Head of caudate nucleus (tissue), 42 donors: ENCODE results near the gene DNHD1.
A peak's percentile ranks its signal among the peaks of the same experiment; 100 is the strongest.

Source experiments
- DNase-seq, 42 donors: peaks; one replicate each; pipeline versions ENCODE4 v3.0.0 to v3.0.0-alpha.2; 2020 to 2021; ENCODE audit warnings: mixed read lengths in 7 of 42
- intact Hi-C: fragments of 100-400 bp; cut with DNase I; formaldehyde crosslinking; loops from one replicate; pipeline ENCODE4 v1.15.0; 2022

The DNHD1 gene, protein sequence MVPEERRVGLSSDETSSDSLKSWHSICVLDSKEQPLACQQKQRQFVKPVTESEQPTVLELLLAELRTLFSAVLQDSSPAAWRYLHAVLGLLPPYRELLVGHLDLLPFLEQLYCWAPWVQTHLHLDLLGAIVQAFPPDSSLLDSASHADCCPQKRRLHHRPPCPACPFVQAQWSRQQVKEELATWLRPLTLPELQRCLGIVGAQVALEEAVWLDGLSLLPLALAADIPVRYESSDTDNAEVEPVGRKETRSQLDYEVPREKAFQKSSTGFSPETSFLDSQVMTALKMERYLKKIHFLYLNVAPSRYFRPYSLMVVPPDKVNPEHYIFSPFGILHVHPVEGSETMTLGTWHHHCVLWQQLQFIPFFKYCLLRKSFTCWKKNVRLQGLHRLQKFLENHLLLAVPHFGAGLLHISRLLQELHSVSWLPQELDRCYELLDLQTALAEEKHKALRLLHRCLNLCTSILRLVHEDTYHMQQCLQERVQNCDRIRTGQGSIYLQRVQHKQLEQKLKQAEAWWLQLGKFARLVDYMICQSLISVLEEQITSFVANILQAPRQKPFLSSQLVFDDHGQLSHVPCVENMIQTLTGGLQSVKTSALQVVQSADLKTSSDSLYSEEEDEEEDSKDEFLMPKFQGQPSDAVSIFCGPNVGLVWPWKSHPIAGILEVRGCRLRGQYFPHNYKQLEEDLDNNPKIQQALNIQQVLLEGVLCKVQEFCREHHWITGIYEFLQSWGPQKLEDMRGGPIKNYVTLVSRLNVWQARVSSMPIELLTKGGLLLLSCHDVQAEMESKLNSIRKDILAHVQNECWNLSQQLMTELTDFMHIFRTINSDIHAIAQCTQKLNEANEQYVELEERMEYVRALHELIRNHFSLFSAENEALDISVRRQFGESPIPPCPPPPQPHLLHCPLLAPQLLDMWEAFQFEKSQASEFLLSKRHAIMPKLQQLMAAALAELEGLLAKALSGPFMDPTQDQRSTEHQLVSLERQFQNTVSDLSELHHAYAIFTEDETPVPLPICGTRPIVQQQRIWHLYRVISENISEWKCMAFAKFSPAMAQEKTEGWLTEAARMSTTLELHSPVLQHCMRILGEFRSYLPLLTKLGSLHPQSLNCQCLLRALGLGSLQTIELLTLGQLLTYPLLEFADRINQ (N-terminal part only)

DNA sequence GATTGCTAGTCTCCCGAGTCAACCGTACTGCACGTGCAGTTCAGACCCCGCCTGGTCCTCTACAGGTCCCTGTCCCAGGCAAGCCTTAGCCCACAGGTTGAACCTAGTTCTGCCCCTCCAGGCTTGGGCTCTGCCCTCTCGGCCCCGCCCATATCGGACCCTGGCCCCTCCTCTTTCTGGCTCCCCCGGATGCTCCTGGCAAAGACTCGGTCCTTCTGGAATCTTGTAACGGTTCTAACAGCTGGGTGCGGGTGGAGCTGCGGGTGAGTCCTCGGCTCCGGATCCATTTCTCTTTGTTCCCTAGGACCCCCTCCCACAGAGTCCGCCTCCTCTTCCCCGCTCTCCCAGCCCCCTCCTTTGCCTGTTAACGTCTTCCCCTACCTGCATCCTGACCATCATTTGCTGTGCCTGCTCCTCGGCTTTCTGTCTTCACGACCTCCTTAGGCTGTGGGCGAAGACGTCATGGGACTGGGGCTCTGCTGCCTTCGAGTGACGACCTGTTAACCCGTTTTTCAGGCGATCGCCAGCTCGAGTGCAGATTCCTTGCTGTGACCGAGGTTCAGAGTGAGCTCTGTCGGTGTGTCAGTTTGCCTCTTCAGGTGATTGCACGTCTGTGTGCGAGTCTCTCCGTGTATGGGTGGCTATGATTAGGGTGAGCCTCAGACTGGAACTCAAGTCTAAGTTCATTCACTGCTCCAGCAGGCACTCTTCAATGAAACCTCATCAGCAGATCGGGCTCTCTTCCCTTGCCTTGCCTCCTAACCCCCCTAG is at the start of gene DNHD1:
Gene DNHD1 (plus strand): TSS at position 212 of the 771 bp plus-strand sequence. CDS start 936 bp downstream, outside the sequence.
- intact Hi-C loops: no loop called here
- peak in 22 of 42 donors; percentile 18 to 54 (median 36) for DNase-seq

- intact Hi-C loops: no loop called here
- DNase-seq: no peak
These were observed 48.5 kb upstream of the DNHD1 start for GRCh38 chr11:6448574-6448973.

- intact Hi-C loops: no loop called here
- no peak for DNase-seq
These were observed 44.9 kb upstream of the DNHD1 start for GRCh38 chr11:6452219-6452618.

DNA sequence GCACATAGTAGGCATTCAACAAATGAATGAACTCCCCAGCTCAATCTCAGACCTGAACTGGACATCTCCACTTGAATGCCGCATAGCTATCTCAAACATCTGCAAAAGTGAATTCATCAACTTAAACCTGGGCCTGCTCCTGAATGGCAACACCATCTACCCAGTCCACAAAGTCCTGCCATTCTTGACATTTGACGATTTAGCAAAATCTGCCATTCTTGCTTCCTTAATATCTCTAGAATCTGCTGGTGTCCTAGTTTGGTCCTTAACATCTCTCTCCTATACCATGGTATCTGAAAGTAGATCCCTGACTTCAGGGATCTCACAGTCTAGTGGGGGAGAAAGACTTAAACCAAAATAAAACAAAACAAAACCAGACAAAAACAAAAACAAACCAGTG is 43.9 kb upstream of the DNHD1 start:
- intact Hi-C loops: no loop called here
- DNase-seq: no peak

DNA sequence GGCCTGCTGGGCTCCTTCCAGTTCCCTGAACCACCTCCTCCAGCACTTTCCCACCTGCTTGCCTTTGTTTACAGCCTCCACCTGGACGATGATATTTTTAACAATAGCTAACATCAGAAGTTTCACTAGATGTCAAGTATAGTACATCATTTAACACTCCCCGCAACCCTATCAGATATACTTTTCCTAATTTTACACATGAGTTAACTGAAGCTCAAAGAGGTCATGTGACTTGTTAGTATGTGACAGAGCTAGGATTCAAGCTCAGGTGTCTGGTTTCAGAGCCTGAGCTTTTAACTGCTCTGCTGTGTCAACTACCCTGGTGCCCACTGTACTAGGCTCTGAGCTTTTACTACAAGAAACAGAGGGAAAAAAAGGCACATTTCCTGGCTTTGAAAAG is 42.0 kb upstream of the DNHD1 start:
- intact Hi-C loops: no loop called here
- no peak for DNase-seq

DNA sequence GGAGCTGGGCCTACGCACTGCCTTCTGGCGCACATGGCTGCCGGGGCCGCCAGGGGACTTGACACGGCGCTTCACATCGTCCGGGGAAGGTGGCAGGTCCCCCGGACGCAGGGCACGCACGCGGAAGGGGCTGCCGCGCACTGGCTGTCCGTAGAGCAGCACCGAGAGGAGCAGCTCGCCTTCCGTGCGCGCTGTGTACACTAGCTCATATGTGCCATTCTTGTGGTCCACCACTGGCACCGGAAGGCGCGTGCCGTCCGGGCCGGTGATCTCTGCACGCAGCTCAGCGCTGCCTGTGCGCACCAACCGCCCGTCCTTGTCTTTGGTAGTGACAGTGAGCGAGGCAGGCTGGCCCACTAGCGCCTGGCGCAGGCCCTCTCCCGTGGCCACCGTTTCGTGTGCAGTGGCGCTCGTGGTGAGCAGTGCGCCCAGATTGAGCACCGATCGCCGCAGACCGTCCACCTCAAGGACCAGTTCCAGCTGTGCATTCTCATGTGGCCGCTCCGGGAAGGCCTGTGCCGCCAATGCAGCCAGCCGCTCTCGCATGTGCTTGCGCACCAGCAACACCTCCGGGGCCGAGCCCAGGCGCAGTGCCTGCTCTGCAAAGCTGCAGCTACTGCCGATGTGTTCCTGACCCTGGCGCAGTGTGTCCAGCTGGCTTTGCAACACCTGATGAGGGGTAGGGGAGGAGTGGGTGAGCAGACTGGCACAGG is 40.6 kb upstream of the DNHD1 start:
- intact Hi-C loops: no loop called here
- no peak for DNase-seq

DNA sequence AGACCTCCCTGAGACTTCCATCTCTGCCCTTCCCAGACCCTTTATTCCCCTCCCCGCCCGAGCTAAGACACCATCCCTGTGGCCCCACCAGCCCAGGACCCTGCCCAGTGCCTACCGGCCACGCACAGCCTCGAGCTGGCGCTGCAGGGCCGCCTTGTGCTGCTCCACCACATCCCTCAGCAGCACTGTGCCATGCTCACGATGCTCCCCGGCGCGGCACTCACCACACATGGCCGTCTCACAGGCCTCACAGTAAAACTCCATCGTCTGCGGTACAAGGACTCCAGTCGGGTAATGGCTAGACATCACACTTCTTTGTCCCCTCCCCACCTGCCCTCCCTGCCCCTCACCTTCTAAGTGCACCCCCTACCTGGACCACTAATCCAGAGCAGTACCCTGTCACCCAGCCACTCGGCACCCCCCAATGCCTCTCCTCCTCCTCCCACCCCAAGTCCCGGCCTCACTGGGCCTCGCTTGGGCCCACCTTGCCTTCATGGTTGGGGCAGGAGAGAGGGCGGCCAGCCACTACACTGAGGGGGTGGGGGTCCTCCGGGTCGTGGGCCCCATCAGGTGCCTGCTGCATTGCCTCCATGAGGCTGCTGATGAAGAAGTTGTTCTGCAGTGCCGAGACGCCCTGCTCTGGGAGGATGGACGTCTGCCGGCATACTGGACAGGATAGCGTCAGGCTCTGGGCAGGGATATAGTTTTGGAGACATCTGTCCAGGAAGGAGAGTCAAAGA is 39.3 kb upstream of the DNHD1 start:
- intact Hi-C loops: no loop called here
- no peak for DNase-seq

DNA sequence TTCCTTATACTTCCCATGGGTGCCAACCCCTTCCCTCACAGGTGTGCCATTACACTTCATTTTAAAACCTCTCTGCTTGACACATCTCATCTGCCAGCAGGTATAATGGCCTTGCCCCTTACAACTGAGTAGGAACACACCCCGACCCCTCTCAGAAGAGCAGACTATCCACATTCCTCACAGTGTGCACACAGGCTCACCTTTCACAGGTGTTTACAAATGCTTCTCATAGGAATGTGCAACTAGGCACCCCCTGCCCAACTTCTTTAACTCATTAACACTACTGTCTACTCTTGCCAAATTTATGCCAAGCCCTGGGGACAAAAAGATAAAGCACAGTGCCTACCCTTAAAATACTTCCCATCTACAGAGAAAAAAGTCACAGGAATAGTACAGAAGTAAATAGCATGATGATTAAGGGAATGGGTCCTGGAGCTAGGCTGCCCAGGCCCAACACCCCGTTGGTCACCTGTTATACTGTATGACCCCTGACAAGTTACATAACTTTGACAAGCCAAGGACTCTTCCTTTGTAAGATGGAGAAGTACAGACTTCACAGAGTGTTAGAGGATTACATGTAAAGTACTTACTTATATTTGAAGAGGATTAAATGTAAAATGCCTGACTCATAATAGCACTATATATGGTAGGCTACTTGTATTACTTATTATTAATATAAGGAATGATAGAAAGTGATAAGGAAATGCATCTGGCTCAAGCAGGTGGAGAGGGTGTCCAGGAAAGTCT is 38.6 kb upstream of the DNHD1 start:
- DNase-seq: no peak
- intact Hi-C loops: no loop called here

GRCh38 chr11:6459099-6459450 is 38.0 kb upstream of the DNHD1 start:
- no peak for DNase-seq
- intact Hi-C loops: no loop called here

DNA sequence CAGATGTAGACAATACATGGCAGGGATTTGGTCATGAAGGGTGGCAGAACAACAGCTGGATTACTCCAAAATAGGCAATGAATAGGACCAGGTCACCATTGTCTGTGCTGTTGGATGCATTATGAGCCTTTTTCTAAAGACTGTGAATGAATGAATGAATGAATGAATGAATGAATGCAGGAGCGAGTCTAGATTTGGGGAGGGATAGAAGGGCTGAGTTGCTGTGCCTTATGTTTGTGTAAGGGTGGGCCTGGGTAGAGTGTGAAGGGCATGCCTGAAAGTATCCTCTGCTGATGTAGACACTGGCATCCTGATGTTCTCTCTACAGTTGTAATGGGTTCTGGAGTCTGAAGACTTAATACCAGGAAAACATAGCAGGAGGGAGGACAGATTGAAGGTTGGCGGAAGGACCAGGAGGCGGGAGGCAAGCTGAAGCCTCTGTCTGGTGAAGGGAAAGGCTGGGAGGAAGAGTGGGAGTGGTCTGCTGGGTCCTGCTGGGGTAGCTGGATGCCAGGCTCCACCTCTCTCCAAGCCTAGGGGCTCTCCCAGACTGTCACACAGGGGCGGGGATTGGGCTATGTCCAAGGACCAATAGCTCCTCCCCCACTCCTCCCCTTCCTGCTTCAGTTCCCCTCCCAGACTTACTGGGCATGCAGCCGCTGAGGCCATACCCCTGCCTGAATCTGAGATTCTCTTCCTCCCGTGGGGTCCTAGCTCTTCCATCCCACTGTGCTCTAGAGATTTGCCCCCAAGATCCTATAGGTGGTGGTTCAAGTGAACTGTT is 28.2 kb upstream of the DNHD1 start:
- DNase-seq: peak; percentile 66 to 94 (median 88)
- intact Hi-C loops: no loop called here

GRCh38 chr11:6469599-6469998 is 27.5 kb upstream of the DNHD1 start:
- intact Hi-C loops: no loop called here
- no peak for DNase-seq

- DNase-seq: no peak
- intact Hi-C loops: no loop called here
These were observed 24.1 kb upstream of the DNHD1 start for GRCh38 chr11:6472934-6473333.

DNA sequence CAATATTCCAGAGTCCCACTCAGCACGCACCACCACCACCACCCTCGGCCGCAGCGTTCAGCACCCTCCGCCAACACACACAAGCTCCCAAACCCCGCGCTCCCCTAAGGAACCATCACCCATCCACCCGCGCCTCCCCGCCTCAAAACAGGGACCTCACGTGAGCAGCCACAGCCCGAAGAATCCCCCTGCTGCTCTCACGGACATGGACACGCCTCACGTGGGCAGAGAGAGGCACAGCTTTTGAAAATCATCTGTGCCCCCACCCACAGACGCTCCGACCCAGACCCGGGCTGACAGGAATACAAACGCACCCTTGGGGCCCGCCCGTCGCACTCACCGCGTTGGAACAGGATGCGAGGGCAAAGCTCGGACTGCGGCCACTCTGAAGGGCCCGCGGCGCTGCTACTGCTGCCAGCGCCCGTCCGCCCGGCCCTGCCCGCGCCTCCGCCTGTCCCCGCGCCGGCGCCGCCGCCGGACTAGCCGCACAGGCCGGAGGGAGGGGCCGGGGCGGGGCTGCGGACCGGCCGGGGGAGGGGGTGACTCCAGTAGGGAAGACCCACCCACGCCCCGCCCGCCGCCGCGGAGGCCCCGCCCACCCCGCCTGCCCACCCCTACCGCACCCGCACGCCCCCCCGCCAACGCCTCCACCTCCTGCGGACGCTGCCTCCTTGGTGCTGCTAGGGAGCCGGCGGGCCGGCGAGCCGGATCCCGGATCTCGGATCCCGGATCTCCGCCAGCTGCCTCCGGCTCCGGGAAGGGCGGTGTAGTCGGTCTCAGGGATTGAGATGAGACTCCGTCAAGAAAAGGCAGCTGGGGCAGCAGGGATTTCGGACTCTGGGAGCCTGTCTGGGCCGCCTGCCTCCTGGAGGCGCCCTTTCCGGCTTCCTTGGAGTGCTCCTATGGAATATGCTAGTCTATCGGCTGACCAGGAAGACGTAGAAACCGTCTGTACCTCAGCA is 23.3 kb upstream of the DNHD1 start, which contains the start of gene TRIM3:
Gene TRIM3 (minus strand): TSS at position 491 of the 962 bp plus-strand sequence. CDS start 8,246 bp downstream, outside the sequence.
- intact Hi-C loops: no loop called here
- peak; percentile 83 to 97 (median 93) for DNase-seq

GRCh38 chr11:6474413-6474792 is 22.7 kb upstream of the DNHD1 start:
- intact Hi-C loops: no loop called here
- no peak for DNase-seq
